ENCODE results near the gene KCTD14.

- TF ChIP-seq CTCF (conservative IDR thresholded peaks at IDR 0.05; ENCODE audit: low read length) (no peak), EZH2phosphoT487 (IDR thresholded peaks at IDR 0.05; ENCODE audit: borderline replicate concordance, low read depth, low read length) (no peak)
These were observed 13.2 kb upstream of the KCTD14 start for GRCh38 chr11:78036313-78036712.

Measured in OCI-LY7 (cell line).